DND-41 (cell line): ENCODE measurements around the gene CPEB2.

Experiments used
- ATAC-seq: fragments of 200-7000 bp; cut with Tn5 transposase; 3 replicates; pipeline ENCODE4 v1.9.1; 2021; ENCODE audit warnings: low read depth; ENCODE audit not compliant: insufficient read depth
- DNase-seq: peaks from one replicate; pipeline ENCODE4 v3.0.0-alpha.2; 2020
- H2AFZ ChIP-seq: 2 replicates; pipeline ENCODE4 v1.6.0; 2012; ENCODE audit warnings: low read depth, low read length
- H3K27ac ChIP-seq: 2 replicates; pipeline ENCODE4 v1.5.1; 2012; ENCODE audit warnings: low read length, inconsistent platforms
- H3K27me3 ChIP-seq: fragments of 200-600 bp; sonication (generic); 2 replicates; pipeline ENCODE4 v1.6.0; 2012; ENCODE audit warnings: low read length, mild to moderate bottlenecking, inconsistent platforms; ENCODE audit not compliant: insufficient read depth, poor library complexity
- H3K36me3 ChIP-seq: 2 replicates; pipeline ENCODE4 v1.5.1; 2012; ENCODE audit warnings: low read length, inconsistent platforms; ENCODE audit not compliant: insufficient read depth
- H3K4me1 ChIP-seq: 2 replicates; pipeline ENCODE4 v1.5.1; 2012; ENCODE audit warnings: mild to moderate bottlenecking, low read length; ENCODE audit not compliant: insufficient read depth
- H3K4me2 ChIP-seq: 2 replicates; pipeline ENCODE4 v1.6.0; 2012; ENCODE audit warnings: mild to moderate bottlenecking, moderate library complexity, low read length, inconsistent platforms; ENCODE audit not compliant: insufficient read depth
- H3K4me3 ChIP-seq, 2 experiments: fragments of 200-600 bp in 1 of 2; shearing (Covaris generic) in 1 of 2; 2 replicates each; pipeline ENCODE4 v1.5.1; 2012 to 2016; ENCODE audit warnings: inconsistent platforms in 2 of 2, low read length in 2 of 2, mild to moderate bottlenecking in 2 of 2, low read depth in 1 of 2, moderate library complexity in 1 of 2
- H3K79me2 ChIP-seq: 2 replicates; pipeline ENCODE4 v1.6.0; 2012; ENCODE audit warnings: low read length, inconsistent platforms; ENCODE audit not compliant: insufficient read depth
- H3K9ac ChIP-seq: 2 replicates; pipeline ENCODE4 v1.6.0; 2012; ENCODE audit warnings: low read depth, mild to moderate bottlenecking, inconsistent platforms, low read length, moderate library complexity
- H3K9me3 ChIP-seq: 2 replicates; pipeline ENCODE4 v1.5.1; 2012; ENCODE audit warnings: low read length, moderate library complexity, mild to moderate bottlenecking, inconsistent platforms; ENCODE audit not compliant: insufficient read depth, severe bottlenecking
- H4K20me1 ChIP-seq: 2 replicates; pipeline ENCODE4 v1.6.0; 2012; ENCODE audit warnings: low read length; ENCODE audit not compliant: insufficient read depth
- CTCF ChIP-seq: IDR thresholded peaks from 2 replicates; pipeline ENCODE4 v1.5.1; 2012; ENCODE audit warnings: borderline replicate concordance, low read length, moderate library complexity, mild to moderate bottlenecking; ENCODE audit not compliant: poor library complexity, severe bottlenecking; ENCODE audit errors: extremely low read depth
- EZH2 ChIP-seq: IDR thresholded peaks from 3 replicates; pipeline ENCODE4 v1.6.1; 2012; ENCODE audit warnings: borderline replicate concordance, low read depth, mild to moderate bottlenecking, moderate library complexity, low read length, inconsistent platforms; ENCODE audit not compliant: severe bottlenecking

CPEB2 gene

GRCh38 chr4:15001869-15002658 is at the start of gene CPEB2:
TSS of gene CPEB2 (plus strand) at chr4:15002481. CDS start at chr4:15002674, 193 bp downstream.
- Histone ChIP-seq H3K9ac (peak within 1 kb of the TSS; percentile 82), H3K27ac (peak within 1 kb of the TSS; percentile 86), H3K36me3 (no peaks in the 10 kb centered on the region)

GRCh38 chr4:14958436-14958835 is 43.8 kb upstream of the CPEB2 start:
- Histone ChIP-seq H2AFZ (no peak overlapping the region), H3K9me3 (no peaks in the 10 kb centered on the region), H3K27me3 (peaks cover 10% of the 10 kb centered on the region), H3K36me3 (no peaks in the 10 kb centered on the region), H4K20me1 (no peaks in the 10 kb centered on the region), H3K79me2 (no peaks in the 10 kb centered on the region), H3K27ac (no peak overlapping the region), H3K4me2 (no peak overlapping the region), H3K4me1 (no peaks in the 10 kb centered on the region), H3K4me3 (no peak overlapping the region), H3K9ac (no peak overlapping the region)
- DNase-seq (no peak), ATAC-seq (no peak)
- TF ChIP-seq EZH2 (no peak), CTCF (no peak)

More at GRCh38 chr4:15001869-15002658, at the start of gene CPEB2:
- DNase-seq (peak; percentile 88), ATAC-seq (peak; percentile 81)
- H3K4me3 ChIP-seq, result peak within 1 kb of the TSS; percentile 57 to 95
- H3K4me1 ChIP-seq, result peaks cover 25% of the 10 kb centered on the region
- H3K4me2 ChIP-seq, result peak within 1 kb of the TSS; percentile 94
- peaks cover 52% of the 10 kb centered on the region for H3K27me3 ChIP-seq
- TF ChIP-seq CTCF, result no peak
- TF ChIP-seq EZH2, result no peak
- H4K20me1 ChIP-seq, result peaks cover 4% of the 10 kb centered on the region; the same call in 1 of the 2 replicates
- H2AFZ ChIP-seq, result peak within 1 kb of the TSS; percentile 83
- H3K79me2 ChIP-seq, result no peaks in the 10 kb centered on the region
- H3K9me3 ChIP-seq, result no peaks in the 10 kb centered on the region

- no peak for ATAC-seq
Observed at GRCh38 chr4:14961292-14961691, 41.0 kb upstream of the CPEB2 start.

More at GRCh38 chr4:14961292-14961691, 41.0 kb upstream of the CPEB2 start:
- Histone ChIP-seq H3K27me3 (peaks cover 14% of the 10 kb centered on the region), H3K4me2 (no peak overlapping the region), H3K36me3 (no peaks in the 10 kb centered on the region), H4K20me1 (no peaks in the 10 kb centered on the region), H3K4me1 (no peaks in the 10 kb centered on the region), H2AFZ (no peak overlapping the region), H3K79me2 (no peaks in the 10 kb centered on the region), H3K9ac (no peak overlapping the region), H3K27ac (no peak overlapping the region), H3K9me3 (no peaks in the 10 kb centered on the region), H3K4me3 (no peak overlapping the region)
- TF ChIP-seq EZH2 (no peak), CTCF (no peak)
- no peak for DNase-seq
